Suprapubic skin (tissue), 4 donors: Measurements from ENCODE around the gene KDM5B. TPM values are rescaled to one million over a fixed set of nuclear protein-coding genes. Genes with fewer than 3 reads are reported as not detected.
"Not testable (repeated sequence)": the region's sequence is repeated elsewhere in the genome, so short reads cannot be mapped to it uniquely, and the experiment has no call there.

Source experiments
- DNase-seq, 2 donors: peaks; one replicate each; pipeline ENCODE4 v3.0.0-alpha.2; 2019; ENCODE audit warnings: low spot score in 2 of 2
- H3K27ac ChIP-seq: fragments of 200-600 bp; sonication (generic); one replicate; pipeline ENCODE4 v1.5.1; 2019
- H3K27me3 ChIP-seq: fragments of 200-600 bp; sonication (generic); one replicate; pipeline ENCODE4 v1.5.1; 2019
- H3K36me3 ChIP-seq: fragments of 200-600 bp; sonication (generic); one replicate; pipeline ENCODE4 v1.5.1; 2019
- H3K4me1 ChIP-seq: fragments of 200-600 bp; sonication (generic); one replicate; pipeline ENCODE4 v1.5.1; 2019
- H3K4me3 ChIP-seq: fragments of 200-600 bp; sonication (generic); one replicate; pipeline ENCODE4 v1.5.1; 2019; ENCODE audit warnings: mild to moderate bottlenecking
- H3K9me3 ChIP-seq: fragments of 200-600 bp; sonication (generic); one replicate; pipeline ENCODE4 v1.5.1; 2019
- EP300 ChIP-seq: sonication (generic); formaldehyde crosslinking; IDR thresholded peaks from one replicate; pipeline ENCODE4 v1.6.1; 2017; ENCODE audit warnings: antibody characterized with exemption
- POLR2A ChIP-seq, 2 donors: fragments of 450-650 bp; IDR thresholded peaks; one replicate each; pipeline ENCODE4 v1.6.1; 2017; ENCODE audit warnings: antibody characterized with exemption in 2 of 2, mild to moderate bottlenecking in 2 of 2, moderate library complexity in 2 of 2
- POLR2AphosphoS5 ChIP-seq, 3 donors: sonication (generic); formaldehyde crosslinking; IDR thresholded peaks; one replicate each; pipeline ENCODE4 v1.6.1; 2017; ENCODE audit warnings: antibody characterized with exemption in 3 of 3
- WGBS: methylation state at CpG from one replicate; pipeline ENCODE4 v1.1.5; 2018; 5-methylcytosine and 5-hydroxymethylcytosine counted together
- total RNA-seq, 4 donors: library from RNA; depleted of rRNA; stranded (reverse); fragments of >200 nt; gene quantifications; one replicate each; pipeline ENCODE4 v1.1.0, GENCODE V29; 2016
- TF ChIP-seq, protein P1 (sequence below), 2 donors: fragments of 200-600 bp in 1 of 2; fragments of 450-650 bp in 1 of 2; sonication (generic) in 1 of 2; IDR thresholded peaks; one replicate each; pipeline ENCODE4 v1.5.1; 2016 to 2019; ENCODE audit warnings: antibody characterized with exemption in 2 of 2, mild to moderate bottlenecking in 1 of 2, moderate library complexity in 1 of 2

Gene KDM5B
- total RNA-seq, 4 donors from 2014 or later = 76.1 to 165 (median 89.4) TPM

DNA sequence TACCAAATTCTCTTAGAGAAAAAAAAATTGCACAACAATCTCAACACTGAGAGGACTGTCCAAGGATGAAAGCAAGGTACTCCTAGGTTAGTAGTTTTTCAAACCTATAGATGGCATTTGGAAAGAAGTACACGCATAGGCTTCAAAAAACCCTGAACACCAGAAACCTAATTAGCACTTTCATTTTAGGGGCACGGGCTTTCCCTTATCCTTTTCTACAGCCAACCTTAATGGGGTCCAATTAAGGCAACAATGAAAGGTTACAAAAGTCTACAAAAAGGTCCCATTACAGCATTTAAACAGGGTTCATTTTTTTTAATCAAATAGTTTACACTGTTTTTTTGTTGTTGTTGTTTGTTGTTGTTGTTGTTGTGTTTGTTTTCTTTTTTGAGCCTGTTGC lies 6.2 kb downstream of the KDM5B start:
- Histone ChIP-seq H3K27me3 (no peaks in the 10 kb centered on the region), H3K36me3 (peaks cover 3% of the 10 kb centered on the region), H3K27ac (no peak overlapping the region), H3K4me1 (peaks cover 31% of the 10 kb centered on the region), H3K9me3 (no peaks in the 10 kb centered on the region), H3K4me3 (no peak overlapping the region)
- TF ChIP-seq EP300 = no peak
- TF ChIP-seq POLR2AphosphoS5 (IDR thresholded peaks at IDR 0.05) = no peak
- TF ChIP-seq, protein P1, sequence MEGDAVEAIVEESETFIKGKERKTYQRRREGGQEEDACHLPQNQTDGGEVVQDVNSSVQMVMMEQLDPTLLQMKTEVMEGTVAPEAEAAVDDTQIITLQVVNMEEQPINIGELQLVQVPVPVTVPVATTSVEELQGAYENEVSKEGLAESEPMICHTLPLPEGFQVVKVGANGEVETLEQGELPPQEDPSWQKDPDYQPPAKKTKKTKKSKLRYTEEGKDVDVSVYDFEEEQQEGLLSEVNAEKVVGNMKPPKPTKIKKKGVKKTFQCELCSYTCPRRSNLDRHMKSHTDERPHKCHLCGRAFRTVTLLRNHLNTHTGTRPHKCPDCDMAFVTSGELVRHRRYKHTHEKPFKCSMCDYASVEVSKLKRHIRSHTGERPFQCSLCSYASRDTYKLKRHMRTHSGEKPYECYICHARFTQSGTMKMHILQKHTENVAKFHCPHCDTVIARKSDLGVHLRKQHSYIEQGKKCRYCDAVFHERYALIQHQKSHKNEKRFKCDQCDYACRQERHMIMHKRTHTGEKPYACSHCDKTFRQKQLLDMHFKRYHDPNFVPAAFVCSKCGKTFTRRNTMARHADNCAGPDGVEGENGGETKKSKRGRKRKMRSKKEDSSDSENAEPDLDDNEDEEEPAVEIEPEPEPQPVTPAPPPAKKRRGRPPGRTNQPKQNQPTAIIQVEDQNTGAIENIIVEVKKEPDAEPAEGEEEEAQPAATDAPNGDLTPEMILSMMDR (IDR thresholded peaks at IDR 0.05) = no peak
- TF ChIP-seq POLR2A (IDR thresholded peaks at IDR 0.05) = no peak
- DNase-seq = no peak
- 88% methylated on average over 2 of the region's 2 CpGs for WGBS

DNA sequence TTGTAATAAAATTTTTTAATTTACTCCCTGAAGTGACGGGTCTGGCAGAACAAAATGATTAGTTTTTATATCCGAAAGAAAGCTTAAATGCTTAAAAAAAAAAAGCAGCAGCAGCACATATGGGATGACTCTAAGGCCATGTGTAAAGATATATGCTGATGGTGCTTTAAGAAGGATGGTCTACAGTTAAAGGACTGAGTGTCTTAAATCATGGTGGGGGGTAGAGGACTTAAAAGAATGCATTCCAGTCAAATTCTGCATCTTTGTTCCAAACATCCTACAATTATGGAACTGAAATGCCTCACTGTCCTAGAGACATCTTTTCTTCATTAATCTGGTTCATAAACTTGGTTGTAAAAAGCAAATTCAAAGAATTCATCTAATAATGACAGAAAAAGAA lies 7.0 kb downstream of the KDM5B start:
- H3K4me1 ChIP-seq = peaks cover 24% of the 10 kb centered on the region
- no peak for DNase-seq
- peaks cover 3% of the 10 kb centered on the region for H3K36me3 ChIP-seq
- WGBS = 81% methylated on average over 2 of the region's 2 CpGs
- no peak overlapping the region for H3K4me3 ChIP-seq
- H3K9me3 ChIP-seq = no peaks in the 10 kb centered on the region
- H3K27ac ChIP-seq = no peak overlapping the region
- TF ChIP-seq POLR2A (IDR thresholded peaks at IDR 0.05) (no peak), EP300 (no peak), POLR2AphosphoS5 (IDR thresholded peaks at IDR 0.05) (no peak)
- TF ChIP-seq, protein P1 (IDR thresholded peaks at IDR 0.05) = no peak
- no peaks in the 10 kb centered on the region for H3K27me3 ChIP-seq

DNA sequence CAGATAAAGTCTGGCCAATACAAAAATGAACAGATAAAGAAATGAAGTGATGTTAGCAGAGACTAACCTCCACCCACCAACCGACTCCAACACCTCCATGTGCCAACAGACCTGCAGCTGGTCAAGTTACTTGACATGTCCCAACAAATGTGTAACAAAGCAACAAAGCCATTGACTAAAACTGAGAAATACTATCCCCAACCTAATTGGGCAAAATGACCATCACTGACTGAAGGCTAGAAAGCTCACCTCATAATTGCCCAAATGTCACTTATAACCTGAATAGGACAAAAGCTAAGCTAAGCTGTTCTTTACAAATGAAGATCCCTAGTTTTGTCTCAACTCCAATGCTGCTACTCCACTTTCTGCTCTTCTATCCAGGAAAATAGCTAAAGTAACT lies 7.5 kb downstream of the KDM5B start:
- TF ChIP-seq EP300 = no peak
- TF ChIP-seq POLR2AphosphoS5 (IDR thresholded peaks at IDR 0.05) = no peak
- no peak overlapping the region for H3K4me3 ChIP-seq
- peaks cover 3% of the 10 kb centered on the region for H3K36me3 ChIP-seq
- no peaks in the 10 kb centered on the region for H3K27me3 ChIP-seq
- DNase-seq = no peak
- H3K9me3 ChIP-seq = no peaks in the 10 kb centered on the region
- WGBS = 53% methylated on average over 1 of the region's 1 CpG
- no peak overlapping the region for H3K27ac ChIP-seq
- H3K4me1 ChIP-seq = peaks cover 19% of the 10 kb centered on the region

DNA sequence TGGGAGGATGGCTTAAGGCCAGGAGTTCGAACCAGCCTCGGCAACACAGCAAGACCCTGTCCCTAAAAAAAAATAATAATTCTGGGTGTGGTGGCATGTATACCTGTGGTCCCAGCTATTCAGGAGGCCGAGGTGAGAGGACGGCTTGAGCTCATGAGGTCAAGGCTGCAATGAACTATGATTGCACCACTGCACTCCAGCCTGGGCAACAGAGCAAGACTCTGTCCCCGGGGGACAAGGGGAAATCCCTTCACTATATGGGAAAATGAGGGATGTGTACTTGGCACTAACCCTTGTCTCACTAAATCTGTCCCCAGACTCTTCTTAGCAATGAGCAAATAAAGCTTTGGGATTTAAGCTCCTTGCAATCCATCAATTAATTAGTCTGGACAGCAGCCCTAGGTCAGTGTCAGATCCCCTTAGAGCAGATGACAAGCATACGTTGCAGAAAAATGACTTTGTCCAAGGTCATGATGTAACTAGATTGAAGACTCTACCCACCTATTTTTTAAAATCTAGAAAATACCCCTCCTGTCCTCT lies 9.4 kb downstream of the KDM5B start:
- Histone ChIP-seq H3K36me3 (peaks cover 3% of the 10 kb centered on the region), H3K4me3 (no peak overlapping the region), H3K4me1 (peaks cover 12% of the 10 kb centered on the region), H3K27ac (no peak overlapping the region), H3K27me3 (no peaks in the 10 kb centered on the region), H3K9me3 (no peaks in the 10 kb centered on the region)
- no peak for TF ChIP-seq POLR2AphosphoS5 (IDR thresholded peaks at IDR 0.05)
- TF ChIP-seq POLR2A (IDR thresholded peaks at IDR 0.05) = no peak
- TF ChIP-seq EP300 = no peak
- TF ChIP-seq, protein P1 (IDR thresholded peaks at IDR 0.05) = no peak
- WGBS = 74% methylated on average over 6 of the region's 6 CpGs
- no peak for DNase-seq

DNA sequence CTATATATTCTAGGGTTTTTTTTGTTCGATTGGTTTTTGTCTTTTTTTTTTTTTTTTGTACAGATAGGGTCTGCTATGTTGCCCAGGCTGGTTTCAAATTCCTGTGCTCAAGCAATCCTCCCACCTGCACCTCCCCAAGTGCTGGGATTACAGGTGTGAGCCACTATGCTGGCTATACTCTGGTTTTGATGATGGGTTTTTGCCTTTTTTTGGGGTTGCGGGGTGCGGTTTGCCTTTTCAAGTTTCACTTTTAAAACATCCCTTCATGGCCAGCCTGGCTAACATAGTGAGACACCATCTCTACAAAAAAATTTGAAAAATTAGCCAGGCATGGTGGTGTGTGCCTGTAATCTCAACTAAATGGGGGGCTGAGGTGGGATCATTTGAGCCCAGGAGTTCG lies 10.0 kb downstream of the KDM5B start:
- Histone ChIP-seq H3K36me3 (peaks cover 3% of the 10 kb centered on the region), H3K9me3 (no peaks in the 10 kb centered on the region), H3K4me1 (peaks cover 8% of the 10 kb centered on the region), H3K4me3 (no peak overlapping the region), H3K27ac (no peak overlapping the region), H3K27me3 (no peaks in the 10 kb centered on the region)
- WGBS = 93% methylated on average over 4 of the region's 4 CpGs
- TF ChIP-seq, protein P1 (IDR thresholded peaks at IDR 0.05) = no peak
- no peak for TF ChIP-seq POLR2AphosphoS5 (IDR thresholded peaks at IDR 0.05)
- no peak for DNase-seq

DNA sequence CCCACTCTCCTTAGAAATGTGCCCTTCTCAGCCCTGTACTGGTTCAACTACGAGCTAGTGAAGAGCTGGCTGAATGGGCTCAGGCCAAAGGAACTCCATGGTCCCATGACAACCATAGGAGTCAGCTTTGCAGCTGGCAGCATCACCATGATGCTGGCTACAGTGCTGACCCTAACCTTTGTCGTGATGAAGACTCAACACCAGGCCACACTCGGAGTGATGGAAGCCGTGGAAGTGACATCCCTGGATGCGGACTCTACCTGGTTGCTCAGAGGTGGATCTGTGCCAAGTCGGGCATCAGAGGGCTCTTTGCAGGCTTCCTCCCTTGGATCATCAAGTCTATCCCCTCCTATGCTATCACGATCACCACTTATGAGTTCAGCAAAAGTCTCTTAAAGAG lies 11.6 kb downstream of the KDM5B start:
- H3K4me3 ChIP-seq = no peak overlapping the region
- H3K27ac ChIP-seq = no peak overlapping the region
- no peaks in the 10 kb centered on the region for H3K9me3 ChIP-seq
- TF ChIP-seq POLR2AphosphoS5 (IDR thresholded peaks at IDR 0.05) (no peak), EP300 (no peak), POLR2A (IDR thresholded peaks at IDR 0.05) (no peak)
- TF ChIP-seq, protein P1 (IDR thresholded peaks at IDR 0.05) = no peak
- DNase-seq = no peak
- WGBS = 92% methylated on average over 6 of the region's 7 CpGs
- peaks cover 3% of the 10 kb centered on the region for H3K36me3 ChIP-seq
- peaks cover 7% of the 10 kb centered on the region for H3K4me1 ChIP-seq
- H3K27me3 ChIP-seq = no peaks in the 10 kb centered on the region

DNA sequence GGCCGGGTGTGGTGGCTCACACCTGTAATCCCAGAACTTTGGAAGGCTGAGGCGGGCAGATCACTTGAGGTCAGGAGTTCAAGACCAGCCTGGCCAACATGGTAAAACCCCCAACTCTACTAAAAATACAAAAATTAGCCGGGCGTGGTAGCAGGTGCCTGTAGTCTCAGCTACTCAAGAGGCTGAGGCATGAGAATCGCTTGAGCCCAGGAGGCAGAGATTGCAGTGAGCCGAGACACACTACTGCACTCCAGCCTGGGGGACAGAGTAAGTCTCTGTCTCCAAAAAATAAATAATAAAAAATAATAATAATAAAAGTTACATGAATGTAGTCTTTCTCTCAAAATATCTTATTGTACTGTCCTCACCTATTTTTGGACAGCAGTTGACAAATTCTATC lies 13.3 kb downstream of the KDM5B start:
- H3K4me1 ChIP-seq, H3K27ac ChIP-seq, H3K9me3 ChIP-seq, H3K4me3 ChIP-seq, H3K36me3 ChIP-seq, DNase-seq, H3K27me3 ChIP-seq: not testable (repeated sequence)
- 97% methylated on average over 6 of the region's 6 CpGs for WGBS
